SK-N-SH treated with all-trans-retinoic acid at 6 μM for 48 hours (cell line): ENCODE data around the gene DENND6A.
"Not testable (repeated sequence)": the region's sequence is repeated elsewhere in the genome, so short reads cannot be mapped to it uniquely, and the experiment has no call there.

Source experiments
- ATAC-seq: fragments of 200-7000 bp; cut with Tn5 transposase; 3 replicates; pipeline ENCODE4 v1.9.1; 2020; ENCODE audit warnings: mild to moderate bottlenecking, moderate library complexity
- BACH2 ChIP-seq: fragments of 250-450 bp; sonication (Bioruptor Pico); IDR thresholded peaks from 2 replicates; pipeline ENCODE4 v1.9.0; 2021; ENCODE audit warnings: mild to moderate bottlenecking, borderline replicate concordance
- CREB5 ChIP-seq: fragments of 250-450 bp; sonication (Bioruptor Pico); IDR thresholded peaks from 2 replicates; pipeline ENCODE4 v1.5.1; 2020; ENCODE audit warnings: low read depth, mild to moderate bottlenecking, moderate library complexity
- CSDC2 ChIP-seq: fragments of 250-450 bp; sonication (Bioruptor Pico); IDR thresholded peaks from 2 replicates; pipeline ENCODE4 v1.5.0; 2020; ENCODE audit warnings: mild to moderate bottlenecking, moderate library complexity
- CSRNP3 ChIP-seq: fragments of 250-450 bp; sonication (Bioruptor Pico); IDR thresholded peaks from 2 replicates; pipeline ENCODE4 v1.5.1; 2021; ENCODE audit warnings: mild to moderate bottlenecking, moderate library complexity
- ESRRG ChIP-seq: fragments of 250-450 bp; sonication (Bioruptor Pico); IDR thresholded peaks from 2 replicates; pipeline ENCODE4 v1.6.1; 2021; ENCODE audit warnings: mild to moderate bottlenecking
- GLIS3 ChIP-seq: fragments of 250-450 bp; sonication (Bioruptor Pico); IDR thresholded peaks from 2 replicates; pipeline ENCODE4 v1.5.0; 2020; ENCODE audit warnings: mild to moderate bottlenecking, moderate library complexity
- ISL1 ChIP-seq: fragments of 250-450 bp; sonication (Bioruptor Pico); IDR thresholded peaks from 2 replicates; pipeline ENCODE4 v2.1.2; 2022; ENCODE audit warnings: mild to moderate bottlenecking, moderate library complexity
- OSR1 ChIP-seq: fragments of 250-450 bp; sonication (Bioruptor Pico); IDR thresholded peaks from 2 replicates; pipeline ENCODE4 v1.8.0; 2022; ENCODE audit warnings: moderate library complexity, mild to moderate bottlenecking, inconsistent platforms
- PATZ1 ChIP-seq: fragments of 250-450 bp; sonication (Bioruptor Pico); IDR thresholded peaks from 2 replicates; pipeline ENCODE4 v1.8.0; 2020; ENCODE audit warnings: mild to moderate bottlenecking, moderate library complexity, borderline replicate concordance
- POU6F1 ChIP-seq: fragments of 250-450 bp; sonication (Bioruptor Pico); IDR thresholded peaks from 2 replicates; pipeline ENCODE4 v1.8.0; 2021; ENCODE audit warnings: low read depth, mild to moderate bottlenecking, moderate library complexity, borderline replicate concordance
- PPARA ChIP-seq: fragments of 250-450 bp; sonication (Bioruptor Pico); IDR thresholded peaks from 2 replicates; pipeline ENCODE4 v1.5.0; 2020; ENCODE audit warnings: mild to moderate bottlenecking, borderline replicate concordance
- RARB ChIP-seq: fragments of 250-450 bp; sonication (Bioruptor Pico); IDR thresholded peaks from 2 replicates; pipeline ENCODE4 v1.8.0; 2021; ENCODE audit warnings: mild to moderate bottlenecking, moderate library complexity
- SNAI2 ChIP-seq: fragments of 250-450 bp; sonication (Bioruptor Pico); IDR thresholded peaks from 2 replicates; pipeline ENCODE4 v1.5.0; 2020; ENCODE audit warnings: mild to moderate bottlenecking, moderate library complexity
- TCF4 ChIP-seq: fragments of 250-450 bp; sonication (Bioruptor Pico); IDR thresholded peaks from 2 replicates; pipeline ENCODE4 v1.8.0; 2021; ENCODE audit warnings: mild to moderate bottlenecking, moderate library complexity, borderline replicate concordance
- TSHZ2 ChIP-seq: fragments of 250-450 bp; sonication (Bioruptor Pico); IDR thresholded peaks from 2 replicates; pipeline ENCODE4 v1.5.0; 2020; ENCODE audit warnings: mild to moderate bottlenecking, moderate library complexity
- ZC3H10 ChIP-seq: fragments of 250-450 bp; sonication (Bioruptor Pico); IDR thresholded peaks from 2 replicates; pipeline ENCODE4 v1.5.1; 2021; ENCODE audit warnings: mild to moderate bottlenecking, moderate library complexity
- ZFP3 ChIP-seq: fragments of 250-450 bp; sonication (Bioruptor Pico); IDR thresholded peaks from 2 replicates; pipeline ENCODE4 v1.5.0; 2020; ENCODE audit warnings: mild to moderate bottlenecking, moderate library complexity
- ZFP30 ChIP-seq: fragments of 450-650 bp; formaldehyde crosslinking; IDR thresholded peaks from 2 replicates; pipeline ENCODE4 v1.5.0; 2022; ENCODE audit warnings: mild to moderate bottlenecking, moderate library complexity
- ZNF565 ChIP-seq: fragments of 450-650 bp; formaldehyde crosslinking; conservative IDR thresholded peaks from 2 replicates; pipeline ENCODE4 v1.5.0; 2020; ENCODE audit warnings: low read depth, mild to moderate bottlenecking, moderate library complexity
- ZNF70 ChIP-seq: fragments of 450-650 bp; formaldehyde crosslinking; IDR thresholded peaks from 2 replicates; pipeline ENCODE4 v1.5.0; 2020; ENCODE audit warnings: mild to moderate bottlenecking, moderate library complexity
- ZNF8 ChIP-seq: fragments of 450-650 bp; formaldehyde crosslinking; IDR thresholded peaks from 2 replicates; pipeline ENCODE4 v1.5.0; 2020; ENCODE audit warnings: mild to moderate bottlenecking, moderate library complexity

Gene DENND6A

GRCh38 chr3:57706462-57706861, 13.6 kb upstream of the DENND6A start:
- TF ChIP-seq CREB5 (CRISPR knock-in tag) = peak; percentile 49; the same call in 1 of the 2 replicates
- peak; percentile 74 for TF ChIP-seq ZC3H10
- TF ChIP-seq ISL1 (CRISPR knock-in tag) = peak; percentile 88
- no peak for TF ChIP-seq ZFP30 (CRISPR knock-in tag)
- peak; percentile 83 for ATAC-seq

GRCh38 chr3:57705351-57705750, 12.5 kb upstream of the DENND6A start:
- ATAC-seq = not testable (repeated sequence)

- ATAC-seq = no peak
- TF ChIP-seq ZNF8 (CRISPR knock-in tag) (no peak), GLIS3 (CRISPR knock-in tag) (no peak), ZNF70 (no peak), POU6F1 (CRISPR knock-in tag) (no peak), PATZ1 (CRISPR knock-in tag) (no peak), TCF4 (CRISPR knock-in tag) (no peak), BACH2 (CRISPR knock-in tag) (no peak), ESRRG (no peak), TSHZ2 (CRISPR knock-in tag) (no peak), ISL1 (CRISPR knock-in tag) (no peak), CSDC2 (CRISPR knock-in tag) (no peak), OSR1 (CRISPR knock-in tag) (no peak), SNAI2 (CRISPR knock-in tag) (no peak), ZNF565 (CRISPR knock-in tag) (no peak), PPARA (CRISPR knock-in tag) (no peak), ZFP3 (CRISPR knock-in tag) (no peak)
Measured at GRCh38 chr3:57701781-57702180, 8.9 kb upstream of the DENND6A start.

GRCh38 chr3:57700737-57701136, 7.9 kb upstream of the DENND6A start:
- no peak for ATAC-seq
- TF ChIP-seq ZNF70 (no peak), SNAI2 (CRISPR knock-in tag) (no peak), ZC3H10 (no peak), BACH2 (CRISPR knock-in tag) (no peak)

- ATAC-seq = no peak
- TF ChIP-seq ESRRG = no peak
- TF ChIP-seq PATZ1 (CRISPR knock-in tag) = no peak
- no peak for TF ChIP-seq ZC3H10
- no peak for TF ChIP-seq TSHZ2 (CRISPR knock-in tag)
- TF ChIP-seq ZNF8 (CRISPR knock-in tag) = no peak
- TF ChIP-seq CSRNP3 (CRISPR knock-in tag) = no peak
- no peak for TF ChIP-seq ZFP3 (CRISPR knock-in tag)
- TF ChIP-seq RARB (CRISPR knock-in tag) = no peak
Measured at GRCh38 chr3:57699591-57699990, 6.7 kb upstream of the DENND6A start.
